HEK293T (cell line): Measurements from ENCODE around the gene PM20D1.

ENCODE experiments used
- ARNT ChIP-seq: fragments of 450-650 bp; IDR thresholded peaks from 2 replicates; pipeline ENCODE4 v1.6.1; 2017; ENCODE audit warnings: mild to moderate bottlenecking
- BHLHE40 ChIP-seq: fragments of 450-650 bp; IDR thresholded peaks from 2 replicates; pipeline ENCODE4 v1.6.1; 2016; ENCODE audit warnings: mild to moderate bottlenecking, moderate library complexity, borderline replicate concordance
- ELF4 ChIP-seq: fragments of 450-650 bp; IDR thresholded peaks from 2 replicates; pipeline ENCODE4 v1.6.1; 2017; ENCODE audit warnings: antibody characterized with exemption
- FOXA1 ChIP-seq: fragments of 450-650 bp; IDR thresholded peaks from 2 replicates; pipeline ENCODE4 v1.6.1; 2016; ENCODE audit warnings: mild to moderate bottlenecking
- FOXM1 ChIP-seq: fragments of 450-650 bp; IDR thresholded peaks from 2 replicates; pipeline ENCODE4 v1.6.1; 2017; ENCODE audit warnings: mild to moderate bottlenecking, borderline replicate concordance
- HDGF ChIP-seq: fragments of 450-650 bp; IDR thresholded peaks from 2 replicates; pipeline ENCODE4 v1.6.1; 2017; ENCODE audit warnings: antibody characterized with exemption, borderline replicate concordance
- L3MBTL2 ChIP-seq: fragments of 450-650 bp; conservative IDR thresholded peaks from 2 replicates; pipeline ENCODE4 v1.6.1; 2016; ENCODE audit warnings: mild to moderate bottlenecking
- LEF1 ChIP-seq: fragments of 450-650 bp; IDR thresholded peaks from 2 replicates; pipeline ENCODE4 v1.6.1; 2017; ENCODE audit warnings: mild to moderate bottlenecking, borderline replicate concordance
- NFRKB ChIP-seq: fragments of 450-650 bp; IDR thresholded peaks from 2 replicates; pipeline ENCODE4 v1.6.1; 2016; ENCODE audit warnings: mild to moderate bottlenecking, moderate library complexity
- PKNOX1 ChIP-seq: fragments of 450-650 bp; IDR thresholded peaks from 2 replicates; pipeline ENCODE4 v1.6.1; 2016
- SP1 ChIP-seq: fragments of 450-650 bp; IDR thresholded peaks from 2 replicates; pipeline ENCODE4 v1.6.1; 2017
- SUZ12 ChIP-seq: fragments of 450-650 bp; IDR thresholded peaks from 2 replicates; pipeline ENCODE4 v1.6.1; 2016; ENCODE audit warnings: mild to moderate bottlenecking
- TARDBP ChIP-seq: fragments of 450-650 bp; IDR thresholded peaks from 2 replicates; pipeline ENCODE4 v1.6.1; 2016

GRCh38 chr1:205797168-205797567 lies 52.8 kb downstream of the PM20D1 start:
- TF ChIP-seq ELF4, result no peak
- TF ChIP-seq FOXM1, result no peak
- TF ChIP-seq SP1, result no peak
- no peak for TF ChIP-seq SUZ12
- no peak for TF ChIP-seq PKNOX1
- no peak for TF ChIP-seq BHLHE40
- TF ChIP-seq FOXA1, result no peak
- TF ChIP-seq HDGF, result no peak
- no peak for TF ChIP-seq NFRKB
- no peak for TF ChIP-seq TARDBP
- no peak for TF ChIP-seq ARNT
- TF ChIP-seq L3MBTL2, result no peak
- TF ChIP-seq LEF1, result no peak
